H1 (cell line): ENCODE data around the gene SLC12A2. TPM values are rescaled to one million over a fixed set of nuclear protein-coding genes. Genes with fewer than 3 reads are reported as not detected.

Experiments used
- ATF3 ChIP-seq: IDR thresholded peaks from 2 replicates; pipeline ENCODE4 v1.6.1; 2011; ENCODE audit warnings: low read depth, mild to moderate bottlenecking, low read length; ENCODE audit not compliant: insufficient read depth
- CREB1 ChIP-seq: IDR thresholded peaks from 2 replicates; pipeline ENCODE4 v1.6.1; 2012; ENCODE audit warnings: inconsistent platforms
- CTCF ChIP-seq, 3 experiments: IDR thresholded peaks; 1 replicate in 2 of 3; 2 replicates in 1 of 3; pipeline versions ENCODE4 v1.5.1 to v1.6.1; 2011; ENCODE audit warnings: low read length in 3 of 3, mild to moderate bottlenecking in 3 of 3, inconsistent platforms in 2 of 3, low read depth in 1 of 3, moderate library complexity in 1 of 3; ENCODE audit not compliant: insufficient read depth in 1 of 3; ENCODE audit errors: control extremely low read depth in 1 of 3
- E2F6 ChIP-seq: IDR thresholded peaks from 2 replicates; pipeline ENCODE4 v1.6.1; 2012; ENCODE audit warnings: inconsistent platforms
- FOSL1 ChIP-seq: IDR thresholded peaks from 2 replicates; pipeline ENCODE4 v1.6.1; 2011; ENCODE audit warnings: mild to moderate bottlenecking, low read depth, low read length, moderate library complexity; ENCODE audit not compliant: insufficient read depth
- SRF ChIP-seq: IDR thresholded peaks from 2 replicates; pipeline ENCODE4 v1.6.1; 2011; ENCODE audit warnings: mild to moderate bottlenecking, low read depth, low read length, moderate library complexity
- polyA plus RNA-seq, 7 experiments: library from polyadenylated mRNA; depleted of rRNA in 3 of 7; stranded (reverse) in 5 of 7; unstranded in 2 of 7; fragments of >200 nt in 5 of 7; fragments of 200-250 nt in 2 of 7; gene quantifications; 1 replicate in 5 of 7; 2 replicates in 1 of 7; 4 replicates in 1 of 7; pipeline versions ENCODE4 v1.2.1 to v1.2.3, GENCODE V29; 2011 to 2013; ENCODE audit warnings: missing spikeins in 2 of 7, mixed read lengths in 2 of 7
- total RNA-seq: library from RNA; stranded (reverse); fragmentation: NEBNext Ultra II Directional; extraction: Animal tissue kit (Norgen Biotek cat#: 25700); gene quantifications from 2 replicates; pipeline ENCODE4 v1.2.1, GENCODE V29; 2021

The SLC12A2 gene
- total and polyA plus RNA-seq, 2 of the 8 experiments (the other 6 are each of a cell fraction or from before 2014, with no cell fraction given), result 2.6 to 16.2 TPM

- TF ChIP-seq E2F6, result no peak
- no peak for TF ChIP-seq CREB1
- no peak for TF ChIP-seq ATF3
- no peak for TF ChIP-seq SRF
- no peak for TF ChIP-seq FOSL1
- no peak for TF ChIP-seq CTCF (IDR thresholded peaks at IDR 0.05; ENCODE audit: control extremely low read depth in 1 of 3, insufficient read depth in 1 of 3, low read depth in 1 of 3, low read length in 3 of 3)
- TF ChIP-seq, all 59 proteins: peak for 0
Observed at GRCh38 chr5:128220841-128221240, 137.3 kb downstream of the SLC12A2 start (continued).
